UCSD-AML1 (cell line): Measurements from ENCODE around the gene PTGDS.

Source experiments
- DNase-seq: peaks from one replicate; lab custom pipeline; 2025; ENCODE audit not compliant: unreplicated experiment; lab: John Stamatoyannopoulos, UW

The PTGDS gene

GRCh38 chr9:136985853-136986252 is 8.5 kb downstream of the PTGDS start:
- DNase-seq = no peak

- DNase-seq = no peak
These were observed 11.6 kb downstream of the PTGDS start for GRCh38 chr9:136988872-136989271.

- DNase-seq = no peak
These were observed 13.1 kb downstream of the PTGDS start for GRCh38 chr9:136990242-136990911.

DNA sequence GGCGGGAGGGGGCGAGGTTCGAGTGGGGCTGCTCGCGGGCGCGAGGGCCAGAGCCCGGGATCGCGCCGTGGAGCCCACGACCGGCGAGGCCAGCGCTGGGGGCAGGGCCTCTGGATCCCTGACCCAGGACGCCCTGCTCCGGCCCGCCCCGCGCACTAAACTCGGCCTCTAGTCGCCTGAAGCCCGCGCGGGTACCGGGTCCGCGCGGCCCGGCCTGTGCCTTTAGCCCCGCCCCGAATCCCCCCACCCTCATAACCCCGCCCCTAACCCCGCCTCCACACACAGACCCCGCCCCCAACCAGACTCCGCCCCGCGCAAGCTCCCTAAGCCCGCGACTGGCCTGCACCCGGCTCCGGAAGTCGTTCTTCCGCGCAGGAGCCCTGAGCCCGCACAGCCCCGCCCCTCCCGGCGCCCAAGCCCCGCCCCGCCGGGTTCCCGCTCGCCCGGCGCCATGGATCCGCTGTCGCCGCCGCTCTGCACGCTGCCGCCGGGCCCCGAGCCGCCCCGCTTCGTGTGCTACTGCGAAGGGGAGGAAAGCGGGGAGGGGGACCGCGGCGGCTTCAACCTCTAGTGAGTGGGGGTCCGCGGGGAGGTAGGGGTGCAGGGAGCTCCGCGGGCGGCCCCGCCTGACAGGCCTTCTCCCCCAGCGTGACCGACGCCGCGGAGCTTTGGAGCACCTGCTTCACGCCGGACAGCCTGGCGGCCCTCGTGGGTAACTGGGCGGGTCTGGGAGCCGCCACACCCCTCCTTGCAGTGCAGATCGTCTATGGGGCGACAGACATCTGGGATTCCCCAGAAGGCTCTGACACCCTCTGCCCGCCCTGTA is 14.9 kb downstream of the PTGDS start, which contains the start of gene PAXX:
Gene PAXX (plus strand): TSS at position 430 of the 826 bp plus-strand sequence. CDS start 22 bp downstream, at position 452.
- DNase-seq = peak; percentile 91

DNA sequence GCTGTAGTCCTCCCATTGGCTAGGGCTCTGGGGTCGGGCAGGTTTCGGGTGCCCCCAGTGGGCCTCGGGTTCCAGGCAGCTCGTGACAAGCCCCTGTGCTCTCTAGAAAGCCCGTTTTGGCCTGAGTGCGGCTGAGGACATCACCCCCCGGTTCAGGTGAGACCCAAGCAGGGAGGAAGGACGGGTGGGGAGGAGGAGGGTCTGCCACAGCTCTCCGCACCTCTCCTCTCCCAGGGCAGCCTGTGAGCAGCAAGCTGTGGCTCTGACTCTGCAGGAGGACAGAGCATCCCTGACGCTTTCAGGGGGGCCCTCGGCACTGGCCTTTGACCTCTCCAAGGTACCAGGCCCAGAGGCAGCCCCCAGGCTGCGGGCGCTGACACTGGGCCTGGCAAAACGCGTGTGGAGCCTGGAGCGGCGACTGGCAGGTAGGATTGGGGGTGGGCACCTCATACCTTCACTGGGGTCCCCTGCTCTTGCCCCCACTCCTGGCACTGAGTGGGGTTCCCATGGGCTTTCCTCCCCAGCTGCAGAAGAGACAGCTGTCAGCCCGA is 15.6 kb downstream of the PTGDS start:
- DNase-seq = no peak

GRCh38 chr9:136994180-136994887 is 17.0 kb downstream of the PTGDS start:
- no peak for DNase-seq

- DNase-seq = no peak
These were observed 17.6 kb downstream of the PTGDS start for GRCh38 chr9:136994888-136995230.

DNA sequence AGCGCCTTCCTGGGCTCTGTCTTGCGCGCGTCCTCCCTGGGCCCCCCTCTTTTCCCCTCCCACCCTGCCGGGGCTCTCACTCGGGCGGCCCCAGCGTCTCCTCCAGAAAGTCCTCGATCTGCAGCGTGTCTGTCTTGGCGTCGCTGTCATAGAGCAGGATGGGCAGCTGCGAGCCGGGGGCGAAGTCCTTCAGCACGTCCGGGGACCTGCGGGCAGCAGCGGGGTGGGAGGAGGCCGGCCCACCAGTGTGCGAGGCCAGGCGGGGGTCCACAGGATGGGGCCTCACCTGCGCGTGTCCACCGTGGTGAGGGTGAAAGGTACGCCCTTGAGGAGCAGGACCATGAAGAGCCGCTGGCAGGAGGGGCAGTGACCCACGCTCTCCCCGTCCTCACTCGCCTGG is 18.1 kb downstream of the PTGDS start:
- DNase-seq = no peak

DNA sequence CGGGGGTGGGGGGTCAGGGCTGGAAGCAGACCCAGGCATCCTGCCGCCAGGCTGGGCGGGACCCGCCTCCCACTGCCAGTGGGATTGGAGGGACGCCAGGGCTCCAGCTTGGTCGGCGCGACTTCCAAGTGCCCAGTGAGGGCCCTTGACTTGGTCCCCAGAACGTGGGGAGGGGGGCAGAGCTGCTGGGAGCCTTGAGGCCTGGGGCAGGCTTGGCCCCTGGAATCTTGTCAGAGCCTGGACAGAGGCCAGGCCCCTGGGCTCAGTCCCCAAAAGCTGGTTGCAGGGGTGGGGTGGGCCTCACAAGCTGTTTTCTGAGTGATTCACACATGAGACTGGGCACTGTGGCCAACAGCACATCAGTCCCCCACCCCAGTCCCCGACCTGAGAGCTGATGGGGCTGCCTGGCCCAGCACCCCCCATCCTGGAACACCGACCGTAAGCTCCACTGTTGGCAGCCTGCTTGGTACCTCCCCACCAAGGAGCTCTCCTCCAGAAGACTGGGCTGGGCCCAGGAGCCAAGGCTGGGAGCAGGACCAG is 18.5 kb downstream of the PTGDS start:
- DNase-seq = no peak

DNA sequence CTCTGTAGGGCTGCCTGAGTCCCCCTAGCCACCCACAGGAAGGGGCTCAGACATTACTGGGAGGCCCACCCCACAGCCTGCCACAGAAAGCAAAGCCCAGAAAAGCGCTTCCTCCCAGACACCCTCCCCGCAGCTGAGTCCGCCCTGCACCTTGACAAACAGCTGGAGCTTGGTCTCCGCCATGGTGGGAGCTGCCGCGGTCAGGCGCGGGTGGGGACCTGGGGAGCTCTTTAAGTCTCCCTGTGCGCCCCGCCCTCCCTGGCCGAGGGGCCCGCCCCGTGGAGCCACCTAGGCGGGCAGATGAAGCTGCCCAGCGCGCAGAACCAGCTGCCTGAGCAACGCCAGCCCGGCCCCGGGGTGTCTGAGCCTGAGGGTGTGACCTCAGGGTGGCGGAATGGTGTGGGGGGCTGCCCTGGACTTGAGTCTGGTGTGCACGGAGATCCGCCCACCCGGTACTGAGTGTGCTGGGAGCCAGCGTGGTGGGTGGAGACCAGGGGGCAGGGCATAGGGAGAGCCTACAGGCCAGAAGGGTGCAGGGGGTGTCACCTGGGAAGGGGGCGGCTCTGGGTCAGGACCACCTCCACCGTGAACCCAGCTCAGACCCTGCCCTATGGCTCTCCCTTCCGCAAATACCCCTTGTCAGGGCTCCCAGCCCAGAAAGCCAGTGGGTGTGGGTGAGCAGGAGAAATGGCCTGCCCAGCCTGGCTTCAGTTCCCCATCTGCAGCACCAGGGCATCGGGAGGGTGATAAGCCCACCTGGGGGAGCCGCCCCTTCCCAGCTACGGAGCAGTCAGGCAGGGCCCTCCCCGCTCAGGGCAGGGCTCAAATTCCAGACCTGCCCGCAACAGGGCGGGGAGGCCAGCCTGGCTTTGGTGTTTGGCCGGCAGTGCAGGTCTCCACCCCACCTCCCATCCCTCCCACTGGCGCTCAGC is 19.3 kb downstream of the PTGDS start, which contains the start of gene CLIC3:
Gene CLIC3 (minus strand): TSS at position 208 of the 932 bp plus-strand sequence. CDS start 25 bp downstream, at position 183.
- DNase-seq = no peak

DNA sequence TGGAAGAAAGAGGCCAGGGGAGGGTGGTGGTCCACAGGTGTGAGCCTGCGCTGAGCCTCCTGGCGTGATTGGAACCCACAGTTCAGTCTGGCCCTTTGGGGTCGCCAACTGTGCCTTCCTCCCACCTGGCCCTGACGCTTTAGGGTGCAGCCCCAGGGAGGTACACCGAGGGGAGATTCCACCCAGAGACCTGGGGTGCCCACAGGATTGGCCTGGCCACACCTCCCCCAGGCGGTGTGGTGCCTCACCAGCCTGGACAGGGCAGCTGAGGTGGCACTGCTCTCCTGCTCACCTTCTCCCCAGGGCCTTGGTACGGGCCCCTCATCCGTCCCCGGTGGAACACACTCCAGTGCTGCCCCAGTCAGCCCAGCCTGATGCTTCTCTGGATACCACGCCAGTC is 20.1 kb downstream of the PTGDS start:
- DNase-seq = no peak

DNA sequence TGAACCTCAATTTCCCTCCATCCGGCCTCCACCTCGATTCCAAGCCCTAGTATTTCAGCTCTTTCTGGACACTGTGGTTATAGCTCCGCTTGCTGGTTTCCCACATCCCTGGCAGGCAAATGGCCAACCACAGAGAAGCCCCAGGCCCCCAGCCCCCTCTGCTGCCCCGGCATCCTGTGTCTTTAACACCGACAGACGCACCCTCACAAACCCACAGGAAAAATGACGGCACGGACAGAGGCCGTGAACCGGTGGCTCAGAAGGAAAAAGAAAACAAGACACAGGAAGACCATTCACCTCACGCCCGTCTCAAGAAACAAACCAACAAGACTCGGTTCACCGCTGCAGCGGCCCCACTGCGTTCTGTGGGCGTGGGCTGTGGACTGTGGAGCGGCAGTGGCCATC is 20.5 kb downstream of the PTGDS start:
- peak; percentile 76 for DNase-seq

DNA sequence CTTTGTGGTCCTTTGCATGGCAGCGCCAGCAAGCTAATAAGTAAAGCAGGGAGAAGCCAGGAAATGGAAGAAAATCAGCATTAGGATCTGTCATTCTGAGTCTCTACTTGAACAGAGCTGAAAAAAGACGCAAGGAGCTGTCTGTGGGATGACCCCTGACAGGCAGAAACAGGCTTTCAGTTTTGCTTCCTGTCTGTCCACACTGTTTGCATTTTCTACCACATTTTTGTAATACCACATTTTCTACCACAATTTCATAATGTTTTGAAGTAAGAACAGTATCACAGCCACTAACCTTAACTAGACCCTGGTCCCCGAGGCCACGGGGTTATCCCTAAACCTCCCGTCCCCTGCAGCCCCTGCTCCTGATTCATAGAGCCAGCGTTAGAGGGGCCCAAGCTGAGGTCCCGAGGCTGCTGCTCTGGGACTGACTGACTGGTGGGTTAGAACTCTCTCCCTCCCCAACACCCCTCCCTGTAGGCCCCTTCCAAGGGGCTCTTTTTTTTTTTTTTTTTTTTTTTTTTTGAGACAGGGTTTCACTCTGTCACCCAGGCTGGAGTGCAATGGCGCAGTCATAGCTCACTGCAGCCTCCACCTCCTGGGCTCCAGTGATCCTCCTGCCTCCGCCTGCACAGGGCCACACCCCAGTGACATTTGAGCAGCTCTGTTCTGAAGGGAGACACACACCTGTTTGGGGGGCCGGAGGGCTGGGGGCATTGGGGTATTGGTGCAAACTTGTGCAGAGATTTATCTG is 23.1 kb downstream of the PTGDS start:
- no peak for DNase-seq

GRCh38 chr9:137001857-137002645 is 24.7 kb downstream of the PTGDS start:
- no peak for DNase-seq

GRCh38 chr9:137002646-137003041 is 25.3 kb downstream of the PTGDS start:
- no peak for DNase-seq

GRCh38 chr9:137004285-137004684 is 27.0 kb downstream of the PTGDS start:
- DNase-seq = peak; percentile 22

DNA sequence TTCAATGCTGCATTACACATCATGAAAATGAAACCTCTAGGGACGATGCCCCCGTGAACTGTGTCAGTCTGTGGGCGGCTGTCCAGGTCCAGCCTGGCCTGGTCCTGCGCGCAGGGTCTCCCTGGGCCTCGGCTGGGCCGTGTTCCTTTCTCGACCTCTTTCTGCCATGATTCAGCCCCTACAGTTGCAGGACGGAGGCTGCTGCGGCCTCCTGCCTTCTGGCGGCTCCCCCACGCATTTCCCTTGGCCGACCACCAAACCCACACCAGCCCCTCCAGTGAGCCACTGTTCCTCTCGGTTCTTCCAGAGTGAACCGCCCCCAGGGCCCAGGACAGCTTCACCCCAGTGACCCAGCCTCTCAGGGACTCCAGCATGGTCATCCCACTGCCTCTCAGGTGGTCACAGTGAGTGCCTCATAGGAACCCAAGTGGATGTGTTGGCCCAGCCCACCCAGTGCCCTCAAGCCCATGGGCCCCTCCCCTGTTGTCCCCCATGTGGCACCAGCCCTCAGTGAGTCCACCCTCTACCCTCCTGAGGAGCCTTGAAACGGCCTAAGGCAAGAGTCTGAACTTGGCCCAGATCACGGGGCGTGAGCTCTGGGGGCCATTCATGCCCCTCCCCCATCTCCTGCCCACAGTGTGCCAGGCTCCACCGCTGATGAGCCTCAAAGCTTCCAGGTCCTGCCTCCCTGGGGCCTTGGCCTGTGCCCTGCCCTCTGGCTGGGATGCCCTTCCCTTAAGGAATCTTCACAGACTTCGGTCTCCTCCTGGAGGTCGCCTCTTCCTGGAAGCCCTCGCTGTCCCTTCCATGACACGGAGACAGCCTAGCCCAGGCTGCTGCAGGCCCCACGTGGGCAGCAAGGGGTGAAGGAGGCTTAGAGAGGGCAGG is 29.1 kb downstream of the PTGDS start:
- DNase-seq = no peak
